ENCODE measurements around the gene CPA2.

The CPA2 gene

GRCh38 chr7:130286881-130287280 lies 20.2 kb downstream of the CPA2 start:
- no peak for DNase-seq

DNA sequence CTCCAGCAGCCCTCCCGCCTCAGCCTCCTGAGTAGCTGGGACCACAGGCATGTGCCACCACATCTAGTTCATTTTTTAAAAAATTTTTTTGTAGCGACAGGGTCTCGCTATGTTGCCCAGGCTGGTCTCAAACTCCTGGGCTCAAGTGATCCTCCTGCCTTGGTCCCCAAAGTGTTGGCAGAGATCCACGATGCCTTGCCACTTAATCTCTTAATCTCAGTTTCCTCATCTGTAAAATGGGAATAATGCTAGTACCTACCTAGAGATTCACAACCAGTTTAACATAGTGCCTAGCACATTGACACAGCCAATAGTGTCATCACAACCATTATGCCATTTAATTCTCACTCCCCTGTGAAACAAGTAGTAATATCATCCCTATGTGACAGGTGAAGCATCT lies 21.5 kb downstream of the CPA2 start:
- DNase-seq = no peak

- DNase-seq = no peak
Measured at GRCh38 chr7:130288829-130289228, 22.2 kb downstream of the CPA2 start.

- DNase-seq = no peak
Measured at GRCh38 chr7:130289478-130289877, 22.8 kb downstream of the CPA2 start.

DNA sequence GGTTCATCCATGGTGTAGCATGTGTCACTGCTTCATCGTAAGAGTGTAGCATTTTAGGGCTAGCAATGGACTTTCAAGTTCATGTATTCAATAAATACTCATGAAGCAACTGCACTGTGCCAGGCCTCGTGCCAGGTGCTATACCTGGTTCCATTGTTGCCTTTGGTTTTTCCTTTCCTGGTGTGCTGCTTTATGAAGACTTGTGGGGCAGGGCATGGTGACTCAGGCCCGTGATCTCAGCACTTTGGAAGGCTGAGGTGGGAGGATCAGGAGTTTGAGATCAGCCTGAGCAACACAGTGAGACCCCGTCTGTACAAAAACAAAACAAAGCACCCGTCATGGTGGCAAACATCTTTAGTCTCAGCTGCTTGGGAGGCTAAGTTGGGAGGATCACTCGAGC lies 24.1 kb downstream of the CPA2 start:
- DNase-seq = no peak

- DNase-seq = no peak
Measured at GRCh38 chr7:130292682-130293257, 26.1 kb downstream of the CPA2 start, which contains the start of gene CPA4. CPA4 (plus strand) TSS chr7:130293161; CDS start chr7:130293181, 20 bp downstream.

- DNase-seq = no peak
Measured at GRCh38 chr7:130293521-130293920, 26.9 kb downstream of the CPA2 start.

GRCh38 chr7:130294314-130294713 lies 27.7 kb downstream of the CPA2 start:
- no peak for DNase-seq

DNA sequence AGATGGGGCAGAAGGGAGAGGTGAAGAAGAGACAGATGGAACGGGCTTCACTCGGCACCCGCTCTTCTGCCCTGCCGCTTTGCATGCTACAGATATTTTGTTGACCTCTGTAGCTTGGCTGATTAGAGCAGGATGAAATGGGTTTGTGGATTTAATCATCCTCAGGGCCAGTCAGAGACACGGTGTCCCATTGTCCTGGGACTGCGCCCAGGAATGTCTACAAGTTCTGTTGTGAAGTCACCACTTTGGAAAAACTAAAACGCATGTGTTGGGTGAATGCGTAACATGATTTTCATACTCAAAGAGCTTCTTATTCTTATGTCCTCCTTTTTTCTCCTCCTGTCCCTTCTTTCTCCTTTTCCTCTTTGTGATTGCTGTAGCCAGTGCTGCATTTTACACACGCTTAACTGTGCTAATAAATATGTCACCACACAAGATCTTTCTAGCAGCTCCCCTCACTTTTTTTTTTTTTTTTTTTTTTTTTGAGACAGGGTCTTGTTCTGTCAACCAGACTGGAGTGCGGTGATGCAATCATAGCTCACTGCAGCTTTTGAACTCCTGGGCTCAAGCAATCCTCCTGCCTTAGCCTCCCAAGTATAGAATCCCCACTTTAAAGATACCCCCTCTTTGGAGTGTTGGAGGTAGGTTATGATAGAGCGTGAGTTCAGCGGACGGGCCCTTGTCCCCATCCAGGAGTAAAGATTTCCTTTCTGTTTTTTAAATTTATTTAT lies 29.7 kb downstream of the CPA2 start:
- no peak for DNase-seq

GRCh38 chr7:130297628-130298543 lies 31.2 kb downstream of the CPA2 start:
- DNase-seq = no peak

DNA sequence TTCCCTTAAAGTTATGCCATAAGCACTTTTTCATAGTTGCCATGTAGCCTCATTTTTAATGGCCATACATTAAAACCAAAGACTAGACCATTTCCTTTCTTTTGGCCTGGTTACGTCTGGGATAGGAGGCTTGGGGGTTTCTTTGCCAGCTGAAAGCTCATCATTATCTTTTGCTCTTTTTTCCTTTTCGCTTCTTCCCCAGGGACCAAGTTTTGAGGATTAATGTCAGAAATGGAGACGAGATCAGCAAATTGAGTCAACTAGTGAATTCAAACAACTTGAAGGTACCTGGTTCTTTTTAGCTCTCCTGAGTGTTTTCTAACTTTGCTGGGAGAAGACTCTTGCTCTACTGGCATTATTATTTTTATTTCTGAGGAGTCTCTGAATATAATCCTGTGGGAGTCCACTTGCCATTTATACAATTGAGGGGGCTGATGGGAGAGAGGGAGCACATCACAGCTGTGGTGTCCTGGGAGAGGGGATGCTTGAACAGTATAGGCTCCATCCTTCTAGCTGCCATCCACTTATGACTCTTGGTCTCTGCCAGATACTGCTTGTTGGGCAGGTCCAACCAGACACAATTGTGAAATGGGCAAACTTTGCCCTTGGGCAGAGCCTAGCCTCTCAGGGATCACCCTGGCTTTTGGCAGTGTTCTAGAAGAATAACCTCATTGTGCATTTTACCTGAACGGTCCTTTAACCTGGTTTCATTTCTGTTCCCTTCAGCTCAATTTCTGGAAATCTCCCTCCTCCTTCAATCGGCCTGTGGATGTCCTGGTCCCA lies 32.1 kb downstream of the CPA2 start:
- no peak for DNase-seq

- DNase-seq = no peak
Measured at GRCh38 chr7:130299866-130300265, 33.2 kb downstream of the CPA2 start.

- no peak for DNase-seq
Measured at GRCh38 chr7:130301501-130302020, 34.9 kb downstream of the CPA2 start.

DNA sequence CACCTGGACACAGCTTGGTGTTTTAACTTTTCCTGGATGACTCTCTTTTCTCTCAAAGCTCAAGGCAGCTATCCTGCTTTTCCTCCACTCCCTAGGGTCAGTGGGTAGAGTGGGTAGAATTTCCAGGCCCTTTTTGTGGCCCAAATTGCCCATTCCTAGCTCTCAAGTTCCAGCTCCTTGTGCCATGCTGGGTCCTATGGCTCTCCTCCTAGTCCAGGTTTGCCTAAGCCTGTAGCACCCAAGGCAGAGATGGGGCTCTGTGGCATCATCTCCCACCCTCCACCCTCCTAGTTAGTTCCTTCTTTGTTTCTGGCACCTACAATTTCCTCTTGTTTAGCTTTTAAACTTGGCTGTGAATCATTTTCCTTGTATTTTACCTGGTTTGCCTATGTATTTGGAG lies 36.0 kb downstream of the CPA2 start:
- DNase-seq = no peak

GRCh38 chr7:130303127-130303526 lies 36.5 kb downstream of the CPA2 start:
- no peak for DNase-seq

GRCh38 chr7:130303551-130303950 lies 36.9 kb downstream of the CPA2 start:
- DNase-seq = no peak

- no peak for DNase-seq
Measured at GRCh38 chr7:130303982-130304381, 37.3 kb downstream of the CPA2 start.

GRCh38 chr7:130304878-130305277 lies 38.2 kb downstream of the CPA2 start:
- no peak for DNase-seq

DNA sequence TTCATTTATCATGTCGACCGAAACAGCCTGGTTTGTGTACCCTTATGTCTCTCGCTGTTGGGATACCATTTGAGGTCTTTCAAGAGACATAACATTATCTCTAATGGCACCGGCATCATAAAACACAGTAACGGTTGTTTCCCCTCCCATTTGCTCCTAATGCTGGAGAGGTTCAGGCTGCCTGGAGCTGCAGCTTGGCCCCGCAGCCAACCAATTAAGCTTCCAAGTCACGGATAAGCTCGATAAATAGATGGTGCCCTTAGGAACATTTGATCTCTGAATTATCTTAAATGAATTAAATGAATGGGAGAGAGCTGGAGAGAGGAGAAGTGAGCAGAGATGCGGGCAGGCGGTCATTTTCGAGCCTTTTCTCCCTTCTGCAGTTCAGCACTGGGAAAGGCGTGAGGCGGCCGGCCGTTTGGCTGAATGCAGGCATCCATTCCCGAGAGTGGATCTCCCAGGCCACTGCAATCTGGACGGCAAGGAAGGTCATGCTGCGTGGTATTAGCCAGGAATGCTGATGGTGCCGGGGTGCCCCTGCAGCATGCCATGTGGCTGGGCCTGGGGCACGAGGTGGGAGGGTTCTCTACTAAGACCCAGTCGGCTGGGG lies 38.9 kb downstream of the CPA2 start:
- DNase-seq = no peak

DNA sequence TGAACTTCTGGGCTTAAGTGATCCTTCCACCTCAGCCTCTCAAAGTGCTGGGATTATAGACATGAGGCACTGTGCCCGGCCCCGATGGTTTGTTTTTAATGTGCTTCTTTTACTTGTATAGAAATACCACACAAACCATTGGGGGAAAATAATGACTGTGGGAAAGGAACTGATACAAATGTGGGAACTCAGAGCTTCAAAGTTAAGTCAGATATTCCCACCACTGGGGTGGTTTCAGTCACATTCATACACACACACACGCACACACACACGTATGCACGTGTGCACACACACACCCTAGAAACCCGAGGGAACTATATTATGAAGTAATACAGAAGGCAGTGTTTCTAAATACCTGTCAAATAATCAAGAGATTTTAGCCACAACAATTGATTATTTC lies 43.3 kb downstream of the CPA2 start:
- no peak for DNase-seq

DNA sequence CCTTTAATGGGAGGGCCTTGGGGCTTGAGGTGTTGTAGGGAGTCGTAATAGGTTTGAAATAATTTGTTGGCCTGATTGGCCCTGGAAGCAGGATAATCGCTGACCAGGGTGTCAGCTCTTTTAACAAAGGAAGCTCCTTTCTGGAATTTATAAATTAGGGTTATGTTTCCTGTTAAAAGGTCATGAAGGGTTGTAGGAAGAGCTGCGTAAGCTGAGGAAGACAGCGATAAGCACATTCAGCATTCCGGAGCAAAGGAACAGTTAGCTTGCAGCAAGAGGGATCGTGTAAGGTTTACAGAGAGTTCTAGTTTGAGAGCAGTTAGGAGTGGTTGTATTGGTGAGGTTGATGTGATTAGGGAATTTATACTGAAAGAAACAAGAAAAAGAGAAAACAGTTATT lies 47.6 kb downstream of the CPA2 start:
- DNase-seq = no peak

GRCh38 chr7:130319541-130319940 lies 52.9 kb downstream of the CPA2 start:
- no peak for DNase-seq
